GM12875 (cell line): ENCODE results near the gene SHISAL2A.

Source experiments
- H3K4me3 ChIP-seq: one replicate; pipeline ENCODE4 v1.5.1; 2011; ENCODE audit warnings: low read depth, low read length, control low read depth
- TF ChIP-seq, protein P1 (sequence below): IDR thresholded peaks from 2 replicates; pipeline ENCODE4 v1.5.1; 2011; ENCODE audit warnings: low read depth, mild to moderate bottlenecking, control low read depth, inconsistent platforms, low read length, moderate library complexity, borderline replicate concordance; ENCODE audit not compliant: insufficient read depth

Gene SHISAL2A

GRCh38 chr1:52674497-52675384, 41.8 kb downstream of the SHISAL2A start:
- TF ChIP-seq, protein P1, sequence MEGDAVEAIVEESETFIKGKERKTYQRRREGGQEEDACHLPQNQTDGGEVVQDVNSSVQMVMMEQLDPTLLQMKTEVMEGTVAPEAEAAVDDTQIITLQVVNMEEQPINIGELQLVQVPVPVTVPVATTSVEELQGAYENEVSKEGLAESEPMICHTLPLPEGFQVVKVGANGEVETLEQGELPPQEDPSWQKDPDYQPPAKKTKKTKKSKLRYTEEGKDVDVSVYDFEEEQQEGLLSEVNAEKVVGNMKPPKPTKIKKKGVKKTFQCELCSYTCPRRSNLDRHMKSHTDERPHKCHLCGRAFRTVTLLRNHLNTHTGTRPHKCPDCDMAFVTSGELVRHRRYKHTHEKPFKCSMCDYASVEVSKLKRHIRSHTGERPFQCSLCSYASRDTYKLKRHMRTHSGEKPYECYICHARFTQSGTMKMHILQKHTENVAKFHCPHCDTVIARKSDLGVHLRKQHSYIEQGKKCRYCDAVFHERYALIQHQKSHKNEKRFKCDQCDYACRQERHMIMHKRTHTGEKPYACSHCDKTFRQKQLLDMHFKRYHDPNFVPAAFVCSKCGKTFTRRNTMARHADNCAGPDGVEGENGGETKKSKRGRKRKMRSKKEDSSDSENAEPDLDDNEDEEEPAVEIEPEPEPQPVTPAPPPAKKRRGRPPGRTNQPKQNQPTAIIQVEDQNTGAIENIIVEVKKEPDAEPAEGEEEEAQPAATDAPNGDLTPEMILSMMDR: no peak
- no peak overlapping the region for H3K4me3 ChIP-seq

- TF ChIP-seq, protein P1: no peak
- H3K4me3 ChIP-seq: no peak overlapping the region
These were observed 43.4 kb downstream of the SHISAL2A start for GRCh38 chr1:52676249-52676903.

DNA sequence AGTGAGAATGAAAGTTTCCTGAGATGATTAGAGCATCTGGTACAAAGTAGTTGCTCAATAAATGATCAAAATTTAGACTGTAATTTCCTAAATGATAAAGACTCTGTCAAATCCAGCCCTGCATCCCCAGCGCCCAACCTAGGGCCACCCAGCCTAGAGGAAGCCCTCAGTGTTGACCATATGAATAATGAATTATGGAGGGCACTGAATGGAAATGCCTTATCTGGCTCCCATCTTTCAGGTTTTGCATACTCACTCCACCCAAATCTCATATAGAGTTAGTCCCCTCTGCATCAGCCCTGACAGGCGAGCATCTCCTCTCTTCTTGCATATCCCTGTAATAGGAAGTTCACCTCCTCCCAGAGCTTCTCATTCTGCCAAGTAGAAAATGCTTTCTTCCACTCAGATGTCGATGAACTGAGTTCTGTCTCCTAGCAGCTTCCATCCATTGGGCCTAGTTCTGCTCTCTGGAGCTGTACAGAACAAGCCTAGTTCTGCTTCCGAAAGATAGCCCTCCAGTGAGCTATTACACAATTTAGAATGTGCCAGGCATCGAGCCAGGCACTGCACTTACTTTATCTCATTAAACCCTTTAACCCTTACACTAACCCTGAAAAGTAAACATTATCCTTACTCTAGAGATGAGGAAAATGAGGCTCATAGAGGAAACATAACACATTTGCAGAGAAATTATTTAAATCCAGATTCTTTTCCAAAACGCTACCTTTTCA, 44.3 kb downstream of the SHISAL2A start:
- H3K4me3 ChIP-seq: no peak overlapping the region
- TF ChIP-seq, protein P1: no peak

DNA sequence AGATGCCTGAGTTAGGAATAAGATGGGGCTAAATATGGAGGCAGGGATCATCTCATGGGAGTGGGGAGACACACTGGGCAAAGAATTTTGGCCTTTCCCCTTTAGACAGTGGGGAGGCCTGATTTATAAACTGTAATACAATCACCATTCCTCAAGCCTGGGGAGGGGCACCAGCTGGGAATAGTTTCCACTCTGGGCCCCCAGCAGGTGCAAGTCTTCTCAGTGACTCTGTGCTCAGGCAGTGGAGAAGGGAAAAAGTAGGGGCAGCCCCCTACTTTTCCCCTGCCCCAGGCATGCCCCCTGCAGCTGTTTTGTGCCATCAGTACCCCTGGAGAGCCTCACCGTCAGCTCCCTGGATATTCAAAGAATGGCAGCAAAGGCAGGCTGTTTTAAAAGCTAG, 46.1 kb downstream of the SHISAL2A start:
- no peak overlapping the region for H3K4me3 ChIP-seq
- TF ChIP-seq, protein P1: no peak

DNA sequence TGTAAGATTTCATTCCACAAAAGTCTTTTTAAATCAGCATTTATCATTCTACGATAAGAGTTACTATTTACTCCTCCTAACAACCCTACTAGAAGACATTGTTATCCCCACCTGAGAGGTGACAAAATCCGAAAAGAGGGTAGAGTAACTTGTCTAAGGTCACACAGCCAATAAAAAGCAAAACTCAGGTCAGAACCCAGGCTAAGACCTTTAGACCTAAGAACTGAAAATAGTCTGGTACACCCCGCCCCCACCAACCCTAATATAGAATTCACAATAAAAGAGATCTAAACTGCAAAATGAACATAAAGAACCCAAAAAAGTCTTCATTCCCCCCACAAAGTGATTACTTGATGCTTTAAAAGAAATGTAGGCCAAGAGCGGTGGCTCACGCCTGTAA, 46.5 kb downstream of the SHISAL2A start:
- H3K4me3 ChIP-seq: no peak overlapping the region
- TF ChIP-seq, protein P1: no peak

- TF ChIP-seq, protein P1: no peak
These were observed 47.4 kb downstream of the SHISAL2A start for GRCh38 chr1:52680353-52680752.

GRCh38 chr1:52681136-52681535, 48.2 kb downstream of the SHISAL2A start:
- TF ChIP-seq, protein P1: no peak
- no peak overlapping the region for H3K4me3 ChIP-seq

More at GRCh38 chr1:52680353-52680752, 47.4 kb downstream of the SHISAL2A start:
- no peak overlapping the region for H3K4me3 ChIP-seq
